ENCODE measurements around the gene RASSF8. TPM values are rescaled to one million over a fixed set of nuclear protein-coding genes. Genes with fewer than 3 reads are reported as not detected.

The RASSF8 gene
- total RNA-seq, 1 donor from 2014 or later = 19.0 TPM

DNA sequence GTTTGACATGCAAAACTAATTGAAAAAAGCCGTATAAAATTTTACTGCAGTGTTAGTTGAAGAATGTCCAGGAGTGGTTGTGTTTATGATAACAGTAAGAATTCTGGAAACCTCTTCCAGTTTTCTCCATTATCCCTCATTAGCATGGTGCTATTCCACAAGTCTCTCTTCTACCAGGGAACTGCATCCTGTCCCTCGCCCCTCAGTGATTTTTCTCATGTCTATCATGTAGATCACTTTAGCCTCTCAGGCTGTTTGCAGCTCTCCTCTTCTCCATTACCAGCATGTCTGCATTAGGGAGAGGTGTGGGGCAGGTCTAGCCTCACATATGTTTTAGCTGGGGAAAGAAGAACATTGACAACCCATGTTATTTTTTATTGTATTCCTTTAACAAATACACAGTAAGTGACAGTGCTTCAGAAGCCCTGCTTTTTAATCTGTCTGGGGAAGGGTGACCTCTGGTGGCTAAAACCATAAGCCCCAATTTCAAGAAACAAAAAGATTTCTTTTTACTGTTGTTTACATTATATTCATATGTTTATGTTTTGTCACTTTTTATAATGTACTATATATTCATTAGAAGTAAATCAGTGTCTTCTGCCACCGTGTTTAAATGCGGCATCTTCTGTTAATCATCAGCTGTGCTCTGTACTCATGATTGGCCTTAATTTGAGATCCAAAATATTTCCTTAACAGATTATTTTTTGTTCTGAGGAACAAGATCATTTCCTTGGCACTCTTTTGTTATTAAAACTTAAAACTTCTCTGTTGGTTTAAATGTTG lies 70.7 kb downstream of the RASSF8 start:
- no peak for FAIRE-seq
- TF ChIP-seq, protein P1, sequence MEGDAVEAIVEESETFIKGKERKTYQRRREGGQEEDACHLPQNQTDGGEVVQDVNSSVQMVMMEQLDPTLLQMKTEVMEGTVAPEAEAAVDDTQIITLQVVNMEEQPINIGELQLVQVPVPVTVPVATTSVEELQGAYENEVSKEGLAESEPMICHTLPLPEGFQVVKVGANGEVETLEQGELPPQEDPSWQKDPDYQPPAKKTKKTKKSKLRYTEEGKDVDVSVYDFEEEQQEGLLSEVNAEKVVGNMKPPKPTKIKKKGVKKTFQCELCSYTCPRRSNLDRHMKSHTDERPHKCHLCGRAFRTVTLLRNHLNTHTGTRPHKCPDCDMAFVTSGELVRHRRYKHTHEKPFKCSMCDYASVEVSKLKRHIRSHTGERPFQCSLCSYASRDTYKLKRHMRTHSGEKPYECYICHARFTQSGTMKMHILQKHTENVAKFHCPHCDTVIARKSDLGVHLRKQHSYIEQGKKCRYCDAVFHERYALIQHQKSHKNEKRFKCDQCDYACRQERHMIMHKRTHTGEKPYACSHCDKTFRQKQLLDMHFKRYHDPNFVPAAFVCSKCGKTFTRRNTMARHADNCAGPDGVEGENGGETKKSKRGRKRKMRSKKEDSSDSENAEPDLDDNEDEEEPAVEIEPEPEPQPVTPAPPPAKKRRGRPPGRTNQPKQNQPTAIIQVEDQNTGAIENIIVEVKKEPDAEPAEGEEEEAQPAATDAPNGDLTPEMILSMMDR (IDR thresholded peaks at IDR 0.05; ENCODE audit: insufficient read depth, low read length, severe bottlenecking) = peak; percentile 55
- H3K4me3 ChIP-seq (ENCODE audit: low read depth, low read length) = no peak overlapping the region
- DNase-seq (ENCODE audit: low read depth) = peak; percentile 60
- no peaks in the 10 kb centered on the region for H3K27me3 ChIP-seq (ENCODE audit: control insufficient read depth, insufficient read depth, low read length)
- H3K36me3 ChIP-seq (ENCODE audit: control insufficient read depth, insufficient read depth, low read length) = no peaks in the 10 kb centered on the region

DNA sequence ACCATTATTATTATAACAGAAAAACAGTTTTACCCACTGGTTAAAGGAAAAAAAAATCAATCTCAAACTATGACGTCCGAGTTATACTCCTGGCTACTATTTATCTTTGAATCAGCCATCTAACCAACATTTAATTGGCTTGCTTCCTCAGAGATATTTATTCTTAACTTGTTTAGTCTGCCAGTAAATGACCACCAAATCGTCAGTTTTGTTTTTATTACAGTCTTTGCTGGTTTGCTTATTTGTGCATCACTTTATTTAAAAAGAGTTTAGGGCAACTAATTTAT lies 71.2 kb downstream of the RASSF8 start:
- no peaks in the 10 kb centered on the region for H3K36me3 ChIP-seq (ENCODE audit: control insufficient read depth, insufficient read depth, low read length)
- TF ChIP-seq, protein P1 (IDR thresholded peaks at IDR 0.05; ENCODE audit: insufficient read depth, low read length, severe bottlenecking) = no peak
- no peak for FAIRE-seq

DNA sequence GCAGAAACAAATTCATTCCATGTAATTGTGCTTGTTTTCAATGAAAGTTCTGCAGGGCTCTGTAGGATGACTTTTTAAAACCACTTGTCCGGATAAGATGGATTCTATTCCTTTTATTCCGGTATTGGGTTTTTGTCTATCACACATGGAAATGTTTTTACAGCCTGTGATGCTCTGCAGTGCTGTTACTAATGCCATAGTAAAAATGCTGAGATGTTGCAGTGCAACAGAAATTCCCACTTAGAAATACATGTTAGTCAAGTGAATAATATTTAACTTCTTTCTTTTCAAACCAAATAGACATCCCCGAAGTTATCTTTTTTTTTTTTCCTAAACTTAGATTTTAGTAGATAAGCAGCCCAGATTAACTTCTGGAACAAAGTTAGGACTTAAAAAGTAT lies 71.9 kb downstream of the RASSF8 start:
- Histone ChIP-seq H3K36me3 (ENCODE audit: control insufficient read depth, insufficient read depth, low read length) (no peaks in the 10 kb centered on the region), H3K4me3 (ENCODE audit: low read depth, low read length) (no peak overlapping the region), H3K27me3 (ENCODE audit: control insufficient read depth, insufficient read depth, low read length) (no peaks in the 10 kb centered on the region)
- FAIRE-seq = no peak
- TF ChIP-seq, protein P1 (IDR thresholded peaks at IDR 0.05; ENCODE audit: insufficient read depth, low read length, severe bottlenecking) = no peak
- no peak for DNase-seq (ENCODE audit: low read depth)

More for the DNA sequence above, 71.2 kb downstream of the RASSF8 start:
- H3K4me3 ChIP-seq (ENCODE audit: low read depth, low read length) = no peak overlapping the region
- H3K27me3 ChIP-seq (ENCODE audit: control insufficient read depth, insufficient read depth, low read length) = no peaks in the 10 kb centered on the region
- no peak for DNase-seq (ENCODE audit: low read depth)

DNA sequence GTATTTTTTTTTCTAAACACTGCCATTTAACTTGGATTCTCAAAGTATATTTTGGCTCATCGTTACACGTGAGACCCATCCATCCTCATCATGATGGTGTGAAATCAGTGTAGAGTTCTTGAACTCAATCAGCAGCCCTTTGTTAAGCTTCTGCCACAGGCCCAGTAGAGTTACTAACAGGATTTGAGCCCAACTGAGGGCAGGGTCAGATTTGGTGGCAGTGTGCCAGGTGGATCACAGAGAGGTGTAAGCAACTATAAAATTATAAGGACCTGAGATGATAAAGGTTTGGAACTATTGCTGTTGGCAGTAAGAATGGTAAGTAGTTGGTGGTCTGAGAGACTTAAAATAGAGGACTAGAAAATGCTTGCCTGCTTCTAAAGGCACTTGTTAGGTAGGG lies 72.8 kb downstream of the RASSF8 start:
- FAIRE-seq = no peak
- no peak for DNase-seq (ENCODE audit: low read depth)
- H3K36me3 ChIP-seq (ENCODE audit: control insufficient read depth, insufficient read depth, low read length) = no peaks in the 10 kb centered on the region
- H3K27me3 ChIP-seq (ENCODE audit: control insufficient read depth, insufficient read depth, low read length) = no peaks in the 10 kb centered on the region
- TF ChIP-seq, protein P1 (IDR thresholded peaks at IDR 0.05; ENCODE audit: insufficient read depth, low read length, severe bottlenecking) = no peak
- no peak overlapping the region for H3K4me3 ChIP-seq (ENCODE audit: low read depth, low read length)

DNA sequence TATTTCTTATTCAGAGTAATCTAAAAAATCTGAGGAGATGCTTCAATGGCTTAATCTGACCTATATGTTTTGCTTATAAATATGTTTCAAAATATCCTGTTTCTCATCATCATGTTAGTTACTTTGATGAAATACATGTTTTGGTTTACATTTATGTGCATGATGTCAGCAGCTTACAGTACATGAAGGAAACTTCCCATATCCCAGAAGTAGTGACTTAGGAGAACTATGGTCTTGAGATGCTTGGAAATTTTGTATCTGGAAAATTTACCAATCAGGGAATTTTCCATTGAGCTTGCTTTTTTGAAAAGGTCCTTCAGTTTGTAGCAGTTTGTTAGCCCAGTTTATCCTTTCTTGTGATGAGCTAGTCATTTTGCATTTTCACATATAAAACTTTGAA lies 73.3 kb downstream of the RASSF8 start:
- DNase-seq (ENCODE audit: low read depth) (no peak), FAIRE-seq (no peak)
- Histone ChIP-seq H3K4me3 (ENCODE audit: low read depth, low read length) (no peak overlapping the region), H3K36me3 (ENCODE audit: control insufficient read depth, insufficient read depth, low read length) (no peaks in the 10 kb centered on the region), H3K27me3 (ENCODE audit: control insufficient read depth, insufficient read depth, low read length) (no peaks in the 10 kb centered on the region)
- TF ChIP-seq, protein P1 (IDR thresholded peaks at IDR 0.05; ENCODE audit: insufficient read depth, low read length, severe bottlenecking) = no peak

DNA sequence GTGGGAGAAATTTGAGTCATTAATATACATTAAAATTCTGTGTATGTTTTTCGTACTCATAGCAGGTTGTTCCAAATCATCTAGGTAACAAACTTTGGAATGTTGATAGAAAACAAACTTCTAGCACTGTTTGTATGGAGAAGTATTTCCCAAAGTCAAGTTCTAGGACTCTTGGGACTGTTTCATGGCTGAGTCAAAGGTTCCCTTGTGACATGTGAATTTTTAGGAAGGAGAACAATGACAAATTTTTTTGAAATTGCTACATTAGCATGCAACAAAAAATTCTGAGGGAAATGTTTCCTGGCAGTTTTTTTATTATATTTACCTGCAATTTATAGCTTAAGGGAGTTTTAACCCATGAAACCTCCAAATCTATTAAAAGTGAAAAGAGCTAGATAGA lies 73.8 kb downstream of the RASSF8 start:
- DNase-seq (ENCODE audit: low read depth) (no peak), FAIRE-seq (no peak)
- no peak overlapping the region for H3K4me3 ChIP-seq (ENCODE audit: low read depth, low read length)
- TF ChIP-seq, protein P1 (IDR thresholded peaks at IDR 0.05; ENCODE audit: insufficient read depth, low read length, severe bottlenecking) = no peak
- H3K36me3 ChIP-seq (ENCODE audit: control insufficient read depth, insufficient read depth, low read length) = no peaks in the 10 kb centered on the region
- H3K27me3 ChIP-seq (ENCODE audit: control insufficient read depth, insufficient read depth, low read length) = no peaks in the 10 kb centered on the region

All from bronchial epithelial cell (primary cell).